OCI-LY1 (cell line): ENCODE data around the gene CRY1.

Experiments
- CTCF ChIP-seq: fragments of 200-600 bp; sonication (generic), shearing (Covaris generic); IDR thresholded peaks from 2 replicates; pipeline ENCODE4 v1.5.1; 2017; ENCODE audit warnings: mild to moderate bottlenecking, antibody characterized with exemption, low read length, moderate library complexity, mixed read lengths
- EZH2 ChIP-seq: fragments of 200-600 bp; sonication (generic), shearing (Covaris generic); IDR thresholded peaks from 2 replicates; pipeline ENCODE4 v1.8.0; 2017; ENCODE audit warnings: borderline replicate concordance, mixed run types, mild to moderate bottlenecking, antibody characterized with exemption, low read length, moderate library complexity, mixed read lengths

GRCh38 chr12:107126796-107127481, 33.6 kb upstream of the CRY1 start:
- TF ChIP-seq CTCF, result no peak
- no peak for TF ChIP-seq EZH2
